Measurements from ENCODE around the gene SBF2.

- TF ChIP-seq CTCF (IDR thresholded peaks at IDR 0.05) = no peak
- no peak for TF ChIP-seq POLR2A (IDR thresholded peaks at IDR 0.05)
These were observed 517.0 kb downstream of the SBF2 start for GRCh38 chr11:9777066-9777465.
